ENCODE data around the gene RXRB.
"Not testable (repeated sequence)": the region's sequence is repeated elsewhere in the genome, so short reads cannot be mapped to it uniquely, and the experiment has no call there.

GRCh38 chr6:33226503-33227120, 26.1 kb upstream of the RXRB start:
- TF ChIP-seq ZNF274 (IDR thresholded peaks at IDR 0.05; ENCODE audit: insufficient read depth, insufficient read length); POLR2A (IDR thresholded peaks at IDR 0.05; ENCODE audit: low read depth, low read length); POLR2AphosphoS5 (IDR thresholded peaks at IDR 0.05; ENCODE audit: low read length); CEBPB (IDR thresholded peaks at IDR 0.05; ENCODE audit: borderline replicate concordance in 1 of 2, low read depth in 2 of 2, low read length in 2 of 2); MEF2B (IDR thresholded peaks at IDR 0.05; ENCODE audit: partially characterized antibody, poor library complexity, severe bottlenecking); CTCF (IDR thresholded peaks at IDR 0.05 in 2 of 3, conservative IDR thresholded peaks at IDR 0.05 in 1 of 3; ENCODE audit: control insufficient read depth in 2 of 3, extremely low read depth in 1 of 3, insufficient read depth in 1 of 3, low read depth in 3 of 3, low read length in 3 of 3); CREB1 (IDR thresholded peaks at IDR 0.05; ENCODE audit: low read depth); USF2 (IDR thresholded peaks at IDR 0.05; ENCODE audit: borderline replicate concordance, low read depth, low read length); BCL3 (IDR thresholded peaks at IDR 0.05; ENCODE audit: borderline replicate concordance, insufficient read depth, low read depth, low read length, poor library complexity, severe bottlenecking): not testable (repeated sequence)

All from GM12878 (cell line).